GM19239 (cell line): Measurements from ENCODE around the gene MYO5B.
"Not testable (repeated sequence)": the region's sequence is repeated elsewhere in the genome, so short reads cannot be mapped to it uniquely, and the experiment has no call there.

ENCODE experiments used
- DNase-seq: peaks from one replicate; pipeline ENCODE4 v3.0.0; 2011; ENCODE audit warnings: low spot score; ENCODE audit not compliant: insufficient read length
- FAIRE-seq: peaks from 2 replicates; lab custom pipeline; 2011; peaks lifted over from hg19 to GRCh38; lab: Jason Lieb, UNC

The MYO5B gene

DNA sequence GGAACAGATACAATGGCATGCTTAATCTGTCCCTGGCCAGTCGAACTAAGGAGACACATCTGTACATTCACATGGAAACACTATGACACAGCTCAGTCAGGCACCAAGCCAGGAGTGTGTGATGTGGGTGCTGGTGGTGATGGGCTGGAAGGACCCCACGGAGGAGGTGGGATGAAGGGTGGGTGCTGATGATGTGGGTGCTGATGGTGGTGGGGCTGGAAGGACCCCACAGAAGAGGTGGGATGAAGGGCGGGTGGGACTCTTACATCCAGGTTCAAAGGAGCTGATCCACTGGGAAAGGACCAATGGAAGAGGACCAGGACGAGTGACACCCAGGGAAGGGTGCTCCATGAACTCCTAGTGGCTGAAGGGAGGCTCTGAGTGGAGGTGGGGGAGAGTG lies 346.8 kb downstream of the MYO5B start:
- FAIRE-seq = no peak
- DNase-seq = no peak

DNA sequence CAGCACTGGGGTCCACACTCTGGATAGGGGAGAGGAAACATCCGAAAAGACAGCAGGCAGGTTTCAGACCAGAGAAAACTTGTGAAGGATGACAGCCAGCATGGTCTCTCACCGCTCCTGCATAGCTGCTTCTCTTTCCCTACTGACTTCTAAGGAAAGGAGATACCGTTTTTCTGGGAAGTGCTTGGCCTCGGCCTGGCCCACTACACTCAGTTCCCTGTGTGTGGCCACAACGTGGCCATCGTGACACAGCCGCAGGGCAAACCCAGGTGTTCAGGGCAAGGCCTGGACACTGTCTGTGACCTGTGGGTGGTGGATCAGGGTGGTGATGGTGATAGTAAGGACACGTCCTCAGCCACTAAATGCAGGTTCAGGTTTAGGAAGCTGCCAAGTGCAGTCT lies 347.4 kb downstream of the MYO5B start:
- FAIRE-seq (no peak), DNase-seq (no peak)

- no peak for FAIRE-seq
- DNase-seq = no peak
These were observed 348.1 kb downstream of the MYO5B start for GRCh38 chr18:49846718-49847470.

GRCh38 chr18:49846361-49846662 lies 348.6 kb downstream of the MYO5B start:
- FAIRE-seq (no peak), DNase-seq (no peak)

DNA sequence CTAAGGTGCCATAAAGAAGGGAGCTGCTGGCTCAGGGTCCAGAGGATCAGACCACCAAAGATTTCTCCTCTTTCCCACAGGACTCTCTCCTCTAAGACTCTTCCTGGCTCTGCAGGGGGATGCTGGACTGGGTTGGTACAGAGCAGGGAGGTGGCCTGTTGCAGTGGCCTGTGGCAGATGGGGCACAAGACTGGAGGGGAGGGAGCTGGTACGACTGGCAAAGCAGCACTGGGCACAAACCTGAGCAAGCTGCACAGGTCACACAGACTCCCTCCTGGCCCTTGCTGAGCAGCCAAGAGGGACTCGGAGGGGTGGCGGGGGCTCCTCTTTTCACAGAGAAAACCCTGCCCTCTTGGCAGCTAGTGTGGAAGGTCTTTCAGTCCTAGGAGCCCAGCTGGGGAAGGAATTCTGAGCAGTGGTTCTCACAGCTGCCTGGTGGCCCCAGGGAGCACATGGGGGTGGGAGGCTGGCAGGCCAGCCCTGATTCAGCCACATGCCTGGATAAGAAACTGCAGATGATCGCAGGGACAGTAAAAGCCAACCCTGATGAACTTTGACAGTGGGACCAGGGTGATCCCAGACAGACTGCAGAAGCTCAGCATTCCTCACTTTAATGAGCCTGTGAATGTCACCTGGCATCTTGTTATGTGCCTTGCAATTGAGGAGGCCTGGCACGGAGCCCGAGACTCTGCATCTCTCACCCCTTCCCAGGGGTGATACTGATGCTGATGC lies 349.2 kb downstream of the MYO5B start:
- DNase-seq (no peak), FAIRE-seq (no peak)

- no peak for DNase-seq
These were observed 350.0 kb downstream of the MYO5B start for GRCh38 chr18:49844903-49845302.

GRCh38 chr18:49843778-49844625 lies 350.9 kb downstream of the MYO5B start:
- DNase-seq (no peak), FAIRE-seq (no peak)

More at GRCh38 chr18:49844903-49845302, 350.0 kb downstream of the MYO5B start:
- no peak for FAIRE-seq

- DNase-seq (no peak), FAIRE-seq (no peak)
These were observed 351.8 kb downstream of the MYO5B start for GRCh38 chr18:49843131-49843530.

- no peak for FAIRE-seq
- DNase-seq = no peak
These were observed 352.3 kb downstream of the MYO5B start for GRCh38 chr18:49842656-49843055.

- FAIRE-seq (no peak), DNase-seq (no peak)
These were observed 353.4 kb downstream of the MYO5B start for GRCh38 chr18:49841236-49842217.

DNA sequence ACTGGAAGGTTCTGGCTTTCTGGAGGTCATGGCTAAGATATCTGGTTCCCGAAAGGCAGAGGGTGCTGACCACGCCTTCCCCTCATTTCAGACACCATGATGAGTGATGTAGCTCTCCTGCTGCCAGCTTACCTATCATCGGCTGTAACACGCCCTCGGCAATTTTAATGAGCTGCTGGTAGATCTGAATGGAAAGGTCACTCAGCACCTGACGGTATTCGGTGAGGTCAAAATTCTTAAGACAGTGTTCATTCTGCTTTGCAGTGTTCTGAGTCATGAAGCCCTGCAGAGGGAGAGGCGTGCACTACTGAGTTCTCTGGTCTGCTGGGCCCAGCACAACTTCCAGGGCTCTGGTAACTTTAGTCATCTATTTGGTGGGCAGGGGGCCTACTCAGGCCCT lies 355.9 kb downstream of the MYO5B start:
- no peak for FAIRE-seq
- no peak for DNase-seq

- FAIRE-seq (no peak), DNase-seq (no peak)
These were observed 356.6 kb downstream of the MYO5B start for GRCh38 chr18:49838381-49838780.

DNA sequence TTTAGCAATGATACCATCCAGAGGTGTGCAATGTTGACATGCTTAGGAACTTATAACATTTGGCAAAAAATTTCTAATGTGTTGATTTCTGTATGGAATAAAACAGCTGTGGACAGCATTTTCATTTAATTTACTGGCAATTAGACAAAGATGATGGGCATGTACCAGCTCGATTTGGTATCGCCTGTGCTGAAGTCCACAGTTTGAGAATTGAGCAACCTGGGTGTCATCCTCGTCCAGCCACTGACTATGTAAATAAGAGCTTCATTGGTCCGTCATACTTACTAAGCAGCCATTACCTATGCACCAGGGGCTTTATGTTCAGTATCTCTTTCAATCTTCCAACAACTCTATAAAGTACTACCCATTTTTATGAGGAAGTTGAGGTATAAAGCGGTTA lies 357.1 kb downstream of the MYO5B start:
- FAIRE-seq (no peak), DNase-seq (no peak)

GRCh38 chr18:49837316-49837835 lies 357.6 kb downstream of the MYO5B start:
- DNase-seq, FAIRE-seq: not testable (repeated sequence)

GRCh38 chr18:49835405-49835804 lies 359.5 kb downstream of the MYO5B start:
- DNase-seq (no peak), FAIRE-seq (no peak)

- FAIRE-seq = no peak
- no peak for DNase-seq
These were observed 360.7 kb downstream of the MYO5B start for GRCh38 chr18:49834258-49834657.

- FAIRE-seq (no peak), DNase-seq (no peak)
These were observed 361.1 kb downstream of the MYO5B start for GRCh38 chr18:49833814-49834213.

GRCh38 chr18:49832221-49832647 lies 362.7 kb downstream of the MYO5B start:
- DNase-seq (no peak), FAIRE-seq (no peak)

DNA sequence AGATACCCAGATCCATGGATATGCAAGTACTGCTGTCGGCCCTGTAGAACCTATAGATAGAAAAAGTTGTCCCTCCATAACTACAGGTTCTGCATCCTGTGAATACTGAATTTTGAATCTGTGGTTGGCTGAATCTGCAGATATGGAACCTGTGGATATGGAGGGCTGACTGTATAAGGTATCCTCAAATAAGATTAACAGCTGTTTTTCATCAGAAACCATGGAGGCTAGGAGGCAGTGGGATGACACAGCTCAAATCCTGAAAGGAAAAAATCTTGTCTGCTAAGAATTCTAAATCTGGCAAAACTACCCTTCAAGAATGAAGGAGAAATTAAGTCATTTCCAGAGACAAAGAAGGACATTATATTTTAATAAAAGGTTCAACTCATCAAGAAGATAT lies 367.0 kb downstream of the MYO5B start:
- no peak for FAIRE-seq
- DNase-seq = no peak
